NCI-H2196 (cell line): ENCODE measurements around the gene ADCY9.

Experiments used
- DNase-seq: peaks from one replicate; lab custom pipeline; 2025; ENCODE audit not compliant: unreplicated experiment; lab: John Stamatoyannopoulos, UW

Gene ADCY9

DNA sequence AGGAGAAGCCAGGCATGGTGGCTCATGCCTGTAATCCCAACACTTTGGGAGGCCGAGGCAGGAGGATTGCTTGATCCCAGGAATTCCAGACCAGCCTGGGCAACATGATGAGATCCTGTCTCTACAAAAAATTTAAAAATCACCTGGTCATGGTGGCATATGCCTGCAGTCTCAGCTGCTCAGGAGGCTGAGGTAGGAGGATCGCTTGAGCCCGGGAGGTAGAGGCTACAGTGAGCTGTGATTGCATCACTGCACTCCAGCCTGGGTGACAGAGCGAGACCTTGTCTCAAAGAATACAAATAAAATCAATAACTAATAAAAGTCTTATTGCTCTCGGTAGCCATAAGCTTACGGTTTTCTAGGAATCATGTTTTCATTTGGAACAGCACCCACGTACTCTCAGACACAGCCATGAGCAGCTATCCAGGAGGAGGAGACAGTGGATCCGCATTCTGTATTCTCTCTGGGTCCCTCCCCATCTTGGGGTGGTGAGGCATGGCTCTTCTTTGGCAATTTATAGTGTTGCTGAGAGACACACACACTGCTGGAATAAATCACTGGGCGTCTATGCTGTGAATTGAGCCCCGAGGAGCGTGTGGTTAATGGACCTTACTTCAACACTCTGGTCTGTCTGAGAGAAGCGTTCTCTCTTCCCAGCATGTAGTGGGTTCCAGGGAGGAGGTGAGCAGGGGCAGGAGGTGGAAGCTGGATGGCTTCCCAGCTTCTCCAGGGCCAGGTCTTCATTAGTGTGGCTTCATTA lies 8.5 kb upstream of the ADCY9 start:
- DNase-seq, result no peak

DNA sequence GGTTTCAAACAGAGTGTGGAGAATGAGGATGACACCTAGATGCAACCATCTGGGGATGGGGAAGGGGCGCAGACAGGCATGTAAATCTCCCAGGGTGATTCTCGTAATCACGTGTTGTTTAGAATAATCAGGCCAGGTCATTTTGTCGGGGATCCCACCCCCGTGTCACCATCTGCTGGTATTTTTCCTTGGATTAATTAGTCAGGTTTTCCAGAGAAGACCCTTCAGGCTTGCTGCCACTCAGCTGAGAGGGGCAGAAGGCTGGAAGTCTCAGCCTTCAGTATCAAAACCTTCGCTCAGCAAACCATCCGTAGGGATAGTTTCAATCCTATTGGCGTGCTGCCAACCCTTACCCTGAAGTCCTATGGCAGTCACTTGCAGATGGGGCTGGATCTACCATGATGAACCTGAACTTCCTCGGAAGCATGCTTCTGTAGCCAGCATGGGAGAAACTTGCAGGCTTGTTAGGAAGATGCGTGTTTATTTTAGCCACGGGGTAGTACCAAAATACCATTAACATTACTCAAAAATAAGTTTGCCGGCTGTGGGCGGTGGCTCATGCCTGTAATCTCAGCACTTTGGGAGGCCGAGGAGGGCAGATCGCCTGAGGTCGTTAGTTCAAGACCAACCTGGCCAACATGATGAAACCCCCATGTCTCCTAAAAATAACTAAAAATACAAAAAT lies 7.5 kb upstream of the ADCY9 start:
- DNase-seq, result no peak

GRCh38 chr16:4120176-4120575 lies 3.9 kb upstream of the ADCY9 start:
- no peak for DNase-seq

DNA sequence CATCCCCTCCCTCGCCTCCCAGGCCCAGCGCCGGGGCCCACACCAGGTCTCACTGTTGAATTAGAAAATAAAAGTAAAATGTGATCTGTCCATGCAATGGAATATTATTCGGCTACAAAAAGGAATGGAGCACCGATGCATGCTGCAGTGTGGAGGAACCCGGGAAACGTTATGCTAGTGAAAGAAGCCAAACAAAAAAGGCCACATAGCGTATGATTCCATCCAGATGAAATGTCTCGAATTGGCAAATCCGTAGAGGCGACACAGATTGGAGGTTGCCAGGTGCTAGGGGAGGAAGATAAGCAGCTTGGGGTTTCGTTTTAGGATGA lies 972 bp upstream of the ADCY9 start:
- DNase-seq, result no peak

GRCh38 chr16:4115949-4116318 lies 308 bp downstream of the ADCY9 start:
- DNase-seq, result no peak

DNA sequence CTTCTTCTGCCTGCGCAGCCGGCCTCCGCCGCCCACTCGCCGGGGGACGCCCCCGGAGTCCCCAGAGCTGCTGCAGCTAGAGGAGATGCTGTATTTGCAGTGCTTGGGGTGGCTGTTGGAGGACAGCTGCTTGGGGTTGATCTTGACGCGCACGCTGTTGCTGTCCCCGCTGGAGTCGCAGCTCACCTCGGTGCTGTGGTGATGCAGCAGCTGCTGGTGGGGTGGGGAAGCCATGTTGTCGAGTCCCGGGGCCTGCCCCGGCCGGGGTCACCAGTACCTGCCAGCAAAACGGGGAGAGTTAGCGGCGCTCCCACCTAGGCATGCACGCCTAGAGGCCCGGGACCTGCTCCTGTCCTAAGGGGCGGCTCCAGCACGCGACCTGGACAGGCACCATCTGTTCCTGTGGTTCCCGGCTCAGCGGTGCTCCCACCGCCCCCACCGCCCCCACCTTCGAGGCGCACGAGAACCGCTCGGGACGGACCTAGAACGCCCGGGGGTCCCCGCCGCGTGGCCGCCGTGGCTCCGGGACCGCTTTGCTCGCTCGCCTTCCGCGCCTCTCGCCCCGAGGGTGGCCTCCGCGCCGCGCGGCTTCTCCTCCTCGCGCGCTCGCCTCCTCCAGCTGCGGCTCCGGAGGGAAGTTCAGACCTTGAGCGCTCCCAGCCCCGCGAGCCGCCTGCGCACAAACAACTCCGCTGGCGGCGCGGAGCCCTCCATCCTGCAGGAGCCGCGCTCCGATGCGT lies 863 bp downstream of the ADCY9 start:
- peak; percentile 35 for DNase-seq

- no peak for DNase-seq
Measured at GRCh38 chr16:4114257-4115208, 1.7 kb downstream of the ADCY9 start.

- no peak for DNase-seq
Measured at GRCh38 chr16:4113358-4114256, 2.6 kb downstream of the ADCY9 start.

GRCh38 chr16:4111748-4112696 lies 4.2 kb downstream of the ADCY9 start:
- DNase-seq, result no peak

DNA sequence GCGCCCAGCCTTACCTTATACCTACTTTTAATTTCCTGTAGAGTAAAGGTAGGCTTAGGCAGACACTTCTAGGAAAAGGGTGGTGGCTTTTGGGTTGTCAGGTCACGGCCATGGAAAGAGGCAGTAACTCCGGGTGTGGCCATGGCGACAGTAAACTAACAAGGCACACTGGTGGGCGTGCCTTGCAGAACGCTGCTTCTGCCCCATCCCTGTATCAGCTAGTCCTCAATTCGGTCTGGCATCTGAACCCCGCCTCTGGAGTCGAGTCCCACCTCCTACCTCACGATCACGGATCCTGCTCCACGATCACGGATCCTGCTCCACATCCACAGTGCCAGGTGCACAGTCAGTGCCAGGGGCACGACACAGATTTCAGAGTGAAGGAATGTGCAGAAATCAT lies 5.6 kb downstream of the ADCY9 start:
- DNase-seq, result no peak

DNA sequence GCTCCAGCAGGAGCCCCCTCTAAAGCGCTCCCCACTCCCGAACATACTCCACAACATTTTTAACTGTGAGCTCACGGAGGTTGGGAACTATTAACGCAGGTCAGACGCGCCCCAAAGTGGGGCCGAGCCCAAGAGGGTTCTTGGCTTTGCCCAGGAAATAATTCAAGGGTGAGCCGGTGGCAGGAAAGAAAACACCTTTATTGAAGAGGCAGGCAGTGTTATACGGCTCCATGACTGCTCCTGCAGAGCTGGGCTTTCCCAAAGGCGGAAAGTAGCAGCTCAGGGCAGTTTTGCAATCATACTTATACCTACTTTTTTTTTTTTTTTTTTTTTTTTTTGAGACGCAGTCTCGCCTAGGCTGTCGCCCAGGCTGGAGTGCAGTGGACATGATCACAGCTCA lies 6.2 kb downstream of the ADCY9 start:
- DNase-seq, result no peak

- DNase-seq, result no peak
Measured at GRCh38 chr16:4109250-4109736, 6.9 kb downstream of the ADCY9 start.

DNA sequence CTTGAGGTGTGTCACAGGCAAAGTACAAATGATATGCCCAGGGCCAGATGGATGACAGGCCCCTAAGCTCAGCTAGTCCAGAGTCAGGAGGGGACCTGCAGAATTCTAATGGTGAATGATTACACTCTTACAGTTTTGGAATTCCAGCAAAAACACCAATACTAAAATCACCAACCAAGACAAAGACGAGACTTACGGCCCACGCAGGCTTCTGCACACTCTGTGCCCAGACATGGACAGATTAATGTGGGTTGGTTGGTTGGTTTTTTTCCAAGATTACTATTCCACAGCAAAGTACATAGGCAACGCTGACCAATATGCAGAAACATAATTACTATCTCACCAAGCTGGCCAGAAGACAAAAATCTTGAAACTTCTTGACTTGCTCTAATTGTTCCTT lies 9.7 kb downstream of the ADCY9 start:
- DNase-seq, result no peak

GRCh38 chr16:4105848-4106247 lies 10.4 kb downstream of the ADCY9 start:
- DNase-seq, result no peak

DNA sequence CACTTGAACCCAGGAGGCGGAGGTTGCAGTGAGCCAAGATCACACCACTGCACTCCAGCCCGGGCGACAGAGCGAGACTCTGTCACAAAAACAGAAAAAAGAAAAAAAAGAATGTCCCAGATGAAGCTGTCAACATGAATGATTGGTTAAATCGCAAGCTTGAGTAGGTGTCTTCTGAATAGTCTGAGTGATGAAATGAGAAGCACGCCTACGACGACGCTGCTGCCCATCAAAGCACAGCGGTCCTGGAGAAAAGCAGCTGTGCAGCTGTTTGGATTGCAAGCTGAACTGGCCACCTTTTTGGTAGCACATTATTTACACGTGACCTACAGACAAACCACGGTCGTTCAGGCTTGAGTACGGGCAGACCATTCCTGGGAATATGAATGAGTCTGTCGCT lies 12.5 kb downstream of the ADCY9 start:
- no peak for DNase-seq

DNA sequence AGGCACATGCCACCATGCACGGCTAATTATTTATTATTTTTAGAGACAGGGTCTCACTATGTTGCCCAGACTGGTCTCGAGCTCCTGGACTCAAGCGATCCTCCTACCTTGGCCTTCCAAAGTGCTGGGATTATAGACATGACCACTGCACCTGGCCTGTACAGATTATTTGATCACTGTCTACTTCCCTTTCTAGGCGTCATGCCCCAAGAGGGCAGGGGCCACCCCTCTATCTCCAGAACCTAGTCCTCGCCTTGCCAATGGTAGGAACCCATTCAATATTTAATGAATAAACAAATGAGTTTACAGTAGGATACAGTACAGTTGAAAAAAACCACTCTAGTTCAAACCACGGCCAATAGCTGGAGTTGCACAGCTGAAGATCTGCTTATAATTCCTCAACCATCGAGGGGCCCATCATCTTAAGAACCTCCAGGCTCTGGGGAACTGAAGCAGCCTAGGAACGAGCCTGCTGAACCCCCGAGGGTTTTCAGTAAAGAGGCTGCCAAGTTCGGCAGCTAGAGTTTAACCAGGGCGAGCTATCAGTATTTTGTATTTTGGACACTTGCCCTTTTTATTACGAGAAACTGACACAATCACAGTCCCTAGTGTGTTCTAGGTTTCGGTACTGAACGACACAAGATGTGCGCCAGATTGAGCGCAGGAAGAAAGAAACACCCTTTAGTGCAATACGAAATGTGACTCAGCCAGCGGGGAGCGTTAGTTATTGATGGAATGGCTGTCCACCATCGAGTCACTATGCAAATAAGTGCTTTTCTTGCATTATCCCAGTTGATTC lies 14.6 kb downstream of the ADCY9 start:
- no peak for DNase-seq

- no peak for DNase-seq
Measured at GRCh38 chr16:4098501-4098900, 17.7 kb downstream of the ADCY9 start.

GRCh38 chr16:4097826-4098240 lies 18.4 kb downstream of the ADCY9 start:
- no peak for DNase-seq
